OCI-LY7 (cell line): ENCODE measurements around the gene SYNPO. TPM values are rescaled to one million over a fixed set of nuclear protein-coding genes. Genes with fewer than 3 reads are reported as not detected.

Experiments used
- BruUV-seq: library from RNA; stranded (reverse); fragments of 400-500 nt; replicated peaks from 2 replicates; lab custom pipeline; 2021; lab: Mats Ljungman, UMichigan
- CTCF ChIA-PET: fragments of 300-600 bp; sonication (Branson Sonifier 250); formaldehyde crosslinking; loops from one replicate; lab custom pipeline; 2022; ENCODE audit warnings: antibody characterized with exemption; ENCODE audit not compliant: unreplicated experiment; lab: Charles Lee
- POLR2A ChIA-PET: fragments of 300-600 bp; sonication (Branson Sonifier 250); formaldehyde crosslinking; loops from one replicate; lab custom pipeline; 2022; ENCODE audit warnings: antibody characterized with exemption; lab: Charles Lee
- DNase-seq: peaks from one replicate; pipeline ENCODE4 v3.0.0-alpha.2; 2015; ENCODE audit warnings: low spot score
- H2AFZ ChIP-seq: fragments of 200-600 bp; sonication (generic), shearing (Covaris generic); 2 replicates; pipeline ENCODE4 v1.6.1; 2014; ENCODE audit warnings: mild to moderate bottlenecking, antibody characterized with exemption, low read length, moderate library complexity
- H3K27ac ChIP-seq: fragments of 200-600 bp; sonication (generic); 2 replicates; pipeline ENCODE4 v1.5.1; 2014; ENCODE audit warnings: mixed run types, low read depth, mild to moderate bottlenecking, moderate library complexity, low read length, inconsistent platforms; ENCODE audit not compliant: poor library complexity, severe bottlenecking
- H3K36me3 ChIP-seq: fragments of 200-600 bp; sonication (generic); 2 replicates; pipeline ENCODE4 v1.6.1; 2014; ENCODE audit warnings: mild to moderate bottlenecking, antibody characterized with exemption, low read length, moderate library complexity, mixed read lengths; ENCODE audit not compliant: insufficient read depth
- H3K4me1 ChIP-seq: fragments of 200-600 bp; sonication (generic); 2 replicates; pipeline ENCODE4 v1.5.1; 2014; ENCODE audit warnings: mild to moderate bottlenecking, low read length; ENCODE audit not compliant: insufficient read depth, poor library complexity, severe bottlenecking
- H3K4me2 ChIP-seq: fragments of 200-600 bp; sonication (generic); 2 replicates; pipeline ENCODE4 v1.6.1; 2014; ENCODE audit warnings: mild to moderate bottlenecking, low read length
- H3K4me3 ChIP-seq: fragments of 200-600 bp; sonication (generic); 2 replicates; pipeline ENCODE4 v1.5.1; 2014; ENCODE audit warnings: mild to moderate bottlenecking, low read depth, low read length; ENCODE audit not compliant: poor library complexity, severe bottlenecking
- H3K79me2 ChIP-seq: fragments of 200-600 bp; sonication (generic); 2 replicates; pipeline ENCODE4 v1.6.1; 2016; ENCODE audit warnings: low read depth, mild to moderate bottlenecking, low read length, moderate library complexity, mixed read lengths; ENCODE audit not compliant: insufficient read depth
- H3K9me2 ChIP-seq: fragments of 200-600 bp; sonication (generic); 2 replicates; pipeline ENCODE4 v1.6.1; 2016; ENCODE audit warnings: mild to moderate bottlenecking, low read length, mixed read lengths; ENCODE audit not compliant: insufficient read depth
- H3K9me3 ChIP-seq: fragments of 200-600 bp; sonication (generic); 2 replicates; pipeline ENCODE4 v1.6.1; 2014; ENCODE audit warnings: mild to moderate bottlenecking, mixed run types, low read length, mixed read lengths
- H4K20me1 ChIP-seq: fragments of 200-600 bp; sonication (generic); 2 replicates; pipeline ENCODE4 v1.6.1; 2014; ENCODE audit warnings: mild to moderate bottlenecking, antibody characterized with exemption, low read length, moderate library complexity, mixed read lengths; ENCODE audit not compliant: insufficient read depth
- CTCF ChIP-seq: fragments of 200-600 bp; sonication (generic); conservative IDR thresholded peaks from 2 replicates; pipeline ENCODE4 v1.5.1; 2014; ENCODE audit warnings: mild to moderate bottlenecking, antibody characterized with exemption, low read length, moderate library complexity, mixed read lengths
- EZH2phosphoT487 ChIP-seq: fragments of 200-600 bp; sonication (generic); IDR thresholded peaks from 2 replicates; pipeline ENCODE4 v1.6.1; 2018; ENCODE audit warnings: low read depth, borderline replicate concordance, mild to moderate bottlenecking, mixed run types, antibody characterized with exemption, low read length, moderate library complexity, mixed read lengths
- intact Hi-C: fragments of 100-400 bp; cut with micrococcal nuclease; formaldehyde crosslinking; loops from one replicate; pipeline ENCODE4 v1.10.0; 2022; ENCODE audit not compliant: unreplicated experiment
- total RNA-seq, 2 experiments: library from RNA; depleted of rRNA in 1 of 2; stranded (reverse); fragments of >200 nt in 1 of 2; shearing (Covaris generic) in 1 of 2; gene quantifications; 2 replicates each; pipeline ENCODE4 v1.2.3, GENCODE V29; 2014 to 2022

SYNPO gene
- total RNA-seq, 2 experiments from 2014 or later: 0.08 TPM; not detected in 1

- POLR2A ChIA-PET: no interaction called here
- BruUV-seq: no TSS peak
These were observed 22.3 kb upstream of the SYNPO start for GRCh38 chr5:150618163-150618562.

GRCh38 chr5:150618588-150619281 is 21.7 kb upstream of the SYNPO start:
- ChIA-PET POLR2A (no interaction called here), CTCF (no interaction called here)

More at GRCh38 chr5:150618163-150618562, 22.3 kb upstream of the SYNPO start:
- no peak overlapping the region for H3K4me2 ChIP-seq
- H3K27ac ChIP-seq: no peak overlapping the region
- TF ChIP-seq EZH2phosphoT487 (no peak), CTCF (no peak)
- H3K9me2 ChIP-seq: no peaks in the 10 kb centered on the region
- no peaks in the 10 kb centered on the region for H3K9me3 ChIP-seq
- no peaks in the 10 kb centered on the region for H3K4me1 ChIP-seq
- intact Hi-C loops: no loop called here
- no peaks in the 10 kb centered on the region for H3K36me3 ChIP-seq
- CTCF ChIA-PET: no interaction called here
- H2AFZ ChIP-seq: no peak overlapping the region
- no peak overlapping the region for H3K4me3 ChIP-seq
- no peaks in the 10 kb centered on the region for H4K20me1 ChIP-seq
- no peaks in the 10 kb centered on the region for H3K79me2 ChIP-seq
- DNase-seq: no peak

More at GRCh38 chr5:150618588-150619281, 21.7 kb upstream of the SYNPO start:
- no peak for DNase-seq
- Histone ChIP-seq H3K9me3 (no peaks in the 10 kb centered on the region), H3K9me2 (no peaks in the 10 kb centered on the region), H3K4me2 (no peak overlapping the region), H3K4me3 (no peak overlapping the region), H3K79me2 (no peaks in the 10 kb centered on the region), H4K20me1 (no peaks in the 10 kb centered on the region), H2AFZ (no peak overlapping the region), H3K27ac (no peak overlapping the region), H3K36me3 (no peaks in the 10 kb centered on the region), H3K4me1 (no peaks in the 10 kb centered on the region)
- no TSS peak for BruUV-seq
- TF ChIP-seq CTCF (no peak), EZH2phosphoT487 (no peak)
- intact Hi-C loops: no loop called here
